GM12878 (cell line): ENCODE measurements around the gene MMP24.

Source experiments
- CHD2 ChIP-seq: IDR thresholded peaks from 2 replicates; pipeline ENCODE4 v1.6.1; 2011; ENCODE audit warnings: low read depth, low read length, improper control_type of control experiment, borderline replicate concordance
- CTCF ChIP-seq, 3 experiments: IDR thresholded peaks in 2 of 3; conservative IDR thresholded peaks in 1 of 3; 2 replicates each; pipeline ENCODE4 v1.5.1; 2011; ENCODE audit warnings: low read depth in 3 of 3, low read length in 3 of 3, mild to moderate bottlenecking in 3 of 3, control low read depth in 2 of 3, moderate library complexity in 2 of 3, inconsistent platforms in 1 of 3, mixed read lengths in 1 of 3; ENCODE audit not compliant: control insufficient read depth in 2 of 3, insufficient read depth in 1 of 3; ENCODE audit errors: extremely low read depth in 1 of 3
- HDAC6 ChIP-seq: fragments of 200-600 bp; sonication (generic); IDR thresholded peaks from one replicate; pipeline ENCODE4 v1.8.0; 2017; ENCODE audit warnings: antibody characterized with exemption; ENCODE audit not compliant: unreplicated experiment
- IKZF1 ChIP-seq: fragments of 450-650 bp; conservative IDR thresholded peaks from 2 replicates; pipeline ENCODE4 v1.6.1; 2017; ENCODE audit warnings: antibody characterized with exemption, mild to moderate bottlenecking
- NBN ChIP-seq: fragments of 450-650 bp; IDR thresholded peaks from 2 replicates; pipeline ENCODE4 v1.6.1; 2016
- PBX3 ChIP-seq: IDR thresholded peaks from 2 replicates; pipeline ENCODE4 v1.6.1; 2011; ENCODE audit warnings: mild to moderate bottlenecking, low read depth, low read length, moderate library complexity; ENCODE audit not compliant: insufficient replicate concordance
- POLR2AphosphoS5 ChIP-seq: IDR thresholded peaks from 2 replicates; pipeline ENCODE4 v1.6.1; 2011; ENCODE audit warnings: mild to moderate bottlenecking, low read length, inconsistent platforms
- SIX5 ChIP-seq: IDR thresholded peaks from 2 replicates; pipeline ENCODE4 v1.6.1; 2011; ENCODE audit warnings: mild to moderate bottlenecking, low read depth, low read length, moderate library complexity; ENCODE audit not compliant: severe bottlenecking
- ZNF384 ChIP-seq: IDR thresholded peaks from 2 replicates; pipeline ENCODE4 v1.6.1; 2012; ENCODE audit warnings: low read depth, mild to moderate bottlenecking, low read length, improper control_type of control experiment, borderline replicate concordance

- TF ChIP-seq NBN (no peak), POLR2AphosphoS5 (no peak), CHD2 (no peak), CTCF (IDR thresholded peaks at IDR 0.05 in 2 of 3, conservative IDR thresholded peaks at IDR 0.05 in 1 of 3; ENCODE audit: control insufficient read depth in 2 of 3, extremely low read depth in 1 of 3, insufficient read depth in 1 of 3, low read depth in 3 of 3, low read length in 3 of 3) (no peak), PBX3 (no peak), SIX5 (no peak), ZNF384 (no peak), HDAC6 (no peak), IKZF1 (no peak)
Observed at GRCh38 chr20:35240811-35241293, 14.4 kb downstream of the MMP24 start.
